Keratinocyte (primary cell): Measurements from ENCODE around the gene EXOC6B. TPM values are rescaled to one million over a fixed set of nuclear protein-coding genes. Genes with fewer than 3 reads are reported as not detected.

Experiments used
- DNase-seq: peaks from one replicate; pipeline ENCODE4 v3.0.0-alpha.2; 2011; ENCODE audit warnings: low read depth, missing footprints, low spot score
- FAIRE-seq: peaks from 2 replicates; lab custom pipeline; 2011; peaks lifted over from hg19 to GRCh38; lab: Jason Lieb, UNC
- H2AFZ ChIP-seq: 2 replicates; pipeline ENCODE4 v1.6.0; 2012; ENCODE audit warnings: low read length, control low read depth, inconsistent platforms; ENCODE audit not compliant: control insufficient read depth
- H3K27ac ChIP-seq: 2 replicates; pipeline ENCODE4 v1.5.1; 2011; ENCODE audit warnings: low read length; ENCODE audit not compliant: control insufficient read depth, insufficient read depth
- H3K27me3 ChIP-seq: 3 replicates; pipeline ENCODE4 v1.6.0; 2011; ENCODE audit warnings: low read length; ENCODE audit not compliant: control insufficient read depth, insufficient read depth; ENCODE audit errors: extremely low read depth
- H3K36me3 ChIP-seq, 2 experiments: 2 replicates in 1 of 2; 3 replicates in 1 of 2; pipeline ENCODE4 v1.5.1; 2011; ENCODE audit warnings: low read length in 2 of 2, mild to moderate bottlenecking in 1 of 2; ENCODE audit not compliant: control insufficient read depth in 2 of 2, insufficient read depth in 2 of 2; ENCODE audit errors: extremely low read depth in 1 of 2
- H3K4me1 ChIP-seq: 3 replicates; pipeline ENCODE4 v1.5.1; 2011; ENCODE audit warnings: low read length; ENCODE audit not compliant: control insufficient read depth, insufficient read depth; ENCODE audit errors: extremely low read depth
- H3K4me2 ChIP-seq: 3 replicates; pipeline ENCODE4 v1.6.0; 2011; ENCODE audit warnings: low read depth, low read length; ENCODE audit not compliant: control insufficient read depth, insufficient read depth; ENCODE audit errors: extremely low read depth
- H3K4me3 ChIP-seq, 3 experiments: fragments of 200-600 bp in 1 of 3; sonication (generic) in 1 of 3; 2 replicates in 2 of 3; 3 replicates in 1 of 3; pipeline ENCODE4 v1.5.1; 2011 to 2016; ENCODE audit warnings: low read length in 3 of 3, mild to moderate bottlenecking in 3 of 3, control low read depth in 2 of 3, inconsistent platforms in 1 of 3, low read depth in 1 of 3, mixed read lengths in 1 of 3, mixed run types in 1 of 3, moderate library complexity in 1 of 3; ENCODE audit not compliant: control insufficient read depth in 2 of 3, insufficient read depth in 2 of 3; ENCODE audit errors: extremely low read depth in 1 of 3
- H3K79me2 ChIP-seq: 2 replicates; pipeline ENCODE4 v1.6.0; 2012; ENCODE audit warnings: low read length; ENCODE audit not compliant: control insufficient read depth, insufficient read depth
- H3K9ac ChIP-seq: 3 replicates; pipeline ENCODE4 v1.6.0; 2011; ENCODE audit warnings: low read length; ENCODE audit not compliant: control insufficient read depth, insufficient read depth; ENCODE audit errors: extremely low read depth
- H3K9me1 ChIP-seq: 3 replicates; pipeline ENCODE4 v1.6.0; 2011; ENCODE audit warnings: low read length; ENCODE audit not compliant: control insufficient read depth, insufficient read depth; ENCODE audit errors: extremely low read depth
- H3K9me3 ChIP-seq: 2 replicates; pipeline ENCODE4 v1.5.1; 2012; ENCODE audit warnings: low read depth, low read length; ENCODE audit not compliant: control insufficient read depth
- H4K20me1 ChIP-seq: 3 replicates; pipeline ENCODE4 v1.6.0; 2011; ENCODE audit warnings: low read length; ENCODE audit not compliant: control insufficient read depth, insufficient read depth; ENCODE audit errors: extremely low read depth
- CTCF ChIP-seq, 3 experiments: IDR thresholded peaks in 1 of 3; conservative IDR thresholded peaks in 1 of 3; optimal IDR thresholded peaks in 1 of 3; 2 replicates in 2 of 3; 3 replicates in 1 of 3; pipeline versions ENCODE3 to v1.5.1; 2011; ENCODE audit warnings: low read length in 3 of 3, mild to moderate bottlenecking in 3 of 3, moderate library complexity in 2 of 3, control low read depth in 1 of 3, inconsistent platforms in 1 of 3; ENCODE audit not compliant: insufficient read depth in 2 of 3; ENCODE audit errors: extremely low read depth in 1 of 3
- EZH2 ChIP-seq: IDR thresholded peaks from one replicate; pipeline ENCODE4 v1.6.1; 2012; ENCODE audit warnings: inconsistent platforms, mild to moderate bottlenecking, low read length, moderate library complexity
- dilution Hi-C: fragments of 300-500 bp; cut with MboI; formaldehyde crosslinking; loops from one replicate; pipeline ENCODE4 v1.7.0; 2020; ENCODE audit warnings: low sequenced_read_pairs; ENCODE audit not compliant: extremely low pct_ligation_motif_present
- polyA plus RNA-seq, 5 experiments: library from polyadenylated mRNA; depleted of rRNA in 3 of 5; stranded (reverse) in 3 of 5; stranded (forward) in 1 of 5; unstranded in 1 of 5; fragments of >200 nt; gene quantifications; 1 replicate in 1 of 5; 2 replicates in 3 of 5; 3 replicates in 1 of 5; pipeline versions ENCODE4 v1.2.1 to v1.2.3, GENCODE V29; 2011 to 2012; ENCODE audit warnings: missing spikeins in 2 of 5, low read depth in 1 of 5, low replicate concordance in 1 of 5

EXOC6B gene
- polyA plus RNA-seq, 1 donor (not counting 4 experiments of a cell fraction or from before 2014, with no cell fraction given): 37.3 TPM

DNA sequence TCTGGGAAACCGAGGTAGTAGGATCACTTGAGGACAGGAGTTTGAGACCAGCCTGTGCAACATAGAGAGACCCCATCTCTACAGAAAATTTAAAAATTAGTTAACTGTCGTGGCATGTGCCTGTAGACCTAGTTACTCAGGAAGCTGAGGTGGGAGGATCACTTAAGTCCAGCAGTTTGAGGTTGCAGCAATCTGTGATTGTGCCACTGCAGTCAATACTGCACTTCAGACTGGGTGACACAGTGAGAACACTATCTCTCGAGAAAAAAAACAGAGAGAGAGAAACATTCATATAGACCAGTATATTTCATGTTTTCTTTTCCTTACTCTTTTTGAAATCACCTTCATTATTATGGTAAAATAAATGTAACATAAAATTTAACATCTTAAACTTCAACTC lies 387.5 kb downstream of the EXOC6B start:
- Histone ChIP-seq H3K79me2 (no peaks in the 10 kb centered on the region), H3K36me3 (peaks cover 0 to 2% of the 10 kb centered on the region in 2 experiments), H3K9me1 (no peaks in the 10 kb centered on the region), H4K20me1 (no peaks in the 10 kb centered on the region), H3K9me3 (no peaks in the 10 kb centered on the region), H3K4me1 (no peaks in the 10 kb centered on the region), H3K9ac (no peak overlapping the region), H3K27ac (no peak overlapping the region), H3K27me3 (no peaks in the 10 kb centered on the region), H3K4me3 (no peak overlapping the region), H2AFZ (no peak overlapping the region), H3K4me2 (no peak overlapping the region)
- FAIRE-seq (no peak), DNase-seq (no peak)
- dilution Hi-C loops: no loop called here
- TF ChIP-seq EZH2: no peak
- no peak for TF ChIP-seq CTCF (optimal IDR thresholded peaks at IDR 0.05 in 1 of 3, IDR thresholded peaks at IDR 0.05 in 1 of 3, conservative IDR thresholded peaks at IDR 0.05 in 1 of 3; ENCODE audit: extremely low read depth in 1 of 3, insufficient read depth in 2 of 3, low read length in 3 of 3)

GRCh38 chr2:72431737-72432136 lies 394.1 kb downstream of the EXOC6B start:
- H3K4me2 ChIP-seq: no peak overlapping the region
- H3K4me1 ChIP-seq: no peaks in the 10 kb centered on the region
- no peaks in the 10 kb centered on the region for H3K36me3 ChIP-seq
- H3K27ac ChIP-seq: no peak overlapping the region
- no peaks in the 10 kb centered on the region for H3K9me1 ChIP-seq
- no peaks in the 10 kb centered on the region for H3K79me2 ChIP-seq
- H3K9me3 ChIP-seq: no peaks in the 10 kb centered on the region
- no peak for FAIRE-seq
- no peak for DNase-seq
- no peaks in the 10 kb centered on the region for H4K20me1 ChIP-seq
- H3K27me3 ChIP-seq: no peaks in the 10 kb centered on the region
- no peak overlapping the region for H2AFZ ChIP-seq
- TF ChIP-seq EZH2 (no peak), CTCF (optimal IDR thresholded peaks at IDR 0.05 in 1 of 3, IDR thresholded peaks at IDR 0.05 in 1 of 3, conservative IDR thresholded peaks at IDR 0.05 in 1 of 3; ENCODE audit: extremely low read depth in 1 of 3, insufficient read depth in 2 of 3, low read length in 3 of 3) (no peak)
- dilution Hi-C loops: no loop called here
- no peak overlapping the region for H3K4me3 ChIP-seq
- H3K9ac ChIP-seq: no peak overlapping the region
